ENCODE measurements around the gene CARF.

DNA sequence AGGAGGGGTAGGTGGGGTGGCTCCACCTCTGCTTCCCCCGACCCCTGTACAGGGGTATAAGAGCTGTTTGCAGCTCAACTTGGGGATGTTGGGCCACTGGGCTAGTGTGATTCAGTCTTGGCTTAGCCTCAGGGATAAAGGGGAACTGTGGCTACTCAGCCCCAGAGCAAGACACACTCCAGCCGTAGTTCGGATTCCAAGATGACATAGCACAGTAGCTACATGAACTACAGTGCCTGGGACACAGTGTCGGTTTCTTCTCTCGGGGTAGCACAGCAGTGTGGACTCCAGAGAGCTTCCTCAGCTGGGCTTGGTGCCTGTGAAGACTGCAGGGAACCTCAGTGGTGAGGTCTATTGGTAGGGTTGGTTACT is 21.1 kb downstream of the CARF start:
- TF ChIP-seq, protein P1, sequence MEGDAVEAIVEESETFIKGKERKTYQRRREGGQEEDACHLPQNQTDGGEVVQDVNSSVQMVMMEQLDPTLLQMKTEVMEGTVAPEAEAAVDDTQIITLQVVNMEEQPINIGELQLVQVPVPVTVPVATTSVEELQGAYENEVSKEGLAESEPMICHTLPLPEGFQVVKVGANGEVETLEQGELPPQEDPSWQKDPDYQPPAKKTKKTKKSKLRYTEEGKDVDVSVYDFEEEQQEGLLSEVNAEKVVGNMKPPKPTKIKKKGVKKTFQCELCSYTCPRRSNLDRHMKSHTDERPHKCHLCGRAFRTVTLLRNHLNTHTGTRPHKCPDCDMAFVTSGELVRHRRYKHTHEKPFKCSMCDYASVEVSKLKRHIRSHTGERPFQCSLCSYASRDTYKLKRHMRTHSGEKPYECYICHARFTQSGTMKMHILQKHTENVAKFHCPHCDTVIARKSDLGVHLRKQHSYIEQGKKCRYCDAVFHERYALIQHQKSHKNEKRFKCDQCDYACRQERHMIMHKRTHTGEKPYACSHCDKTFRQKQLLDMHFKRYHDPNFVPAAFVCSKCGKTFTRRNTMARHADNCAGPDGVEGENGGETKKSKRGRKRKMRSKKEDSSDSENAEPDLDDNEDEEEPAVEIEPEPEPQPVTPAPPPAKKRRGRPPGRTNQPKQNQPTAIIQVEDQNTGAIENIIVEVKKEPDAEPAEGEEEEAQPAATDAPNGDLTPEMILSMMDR (IDR thresholded peaks at IDR 0.05): no peak
- TF ChIP-seq EZH2 (IDR thresholded peaks at IDR 0.05; ENCODE audit: borderline replicate concordance, insufficient read depth, low read depth, low read length, poor library complexity, severe bottlenecking): no peak
